Esophagus muscularis mucosa (tissue), 4 donors: ENCODE results near the gene CHAC1. TPM values are rescaled to one million over a fixed set of nuclear protein-coding genes. Genes with fewer than 3 reads are reported as not detected.

Experiments used
- DNase-seq: peaks from one replicate; pipeline ENCODE4 v3.0.0-alpha.2; 2017; ENCODE audit errors: extremely low spot score
- H3K27ac ChIP-seq, 4 donors: fragments of 200-600 bp; sonication (generic); replicated peaks in 1 of 4; 1 replicate in 3 of 4; 2 replicates in 1 of 4; pipeline ENCODE4 v1.5.1; 2016 to 2019; ENCODE audit warnings: mild to moderate bottlenecking in 1 of 4
- H3K27me3 ChIP-seq, 4 donors: fragments of 200-600 bp; sonication (generic); one replicate each; pipeline versions ENCODE4 v1.5.1 to v1.6.0; 2016 to 2019
- H3K36me3 ChIP-seq, 4 donors: fragments of 200-600 bp; sonication (generic); one replicate each; pipeline ENCODE4 v1.5.1; 2016 to 2019
- H3K4me1 ChIP-seq, 4 donors: fragments of 200-600 bp; sonication (generic); one replicate each; pipeline ENCODE4 v1.5.1; 2016 to 2019
- H3K4me3 ChIP-seq, 4 donors: fragments of 200-600 bp; sonication (generic); 1 replicate in 2 of 4; 2 replicates in 2 of 4; pipeline ENCODE4 v1.5.1; 2016 to 2019; ENCODE audit warnings: mild to moderate bottlenecking in 4 of 4, moderate library complexity in 1 of 4
- H3K9me3 ChIP-seq, 4 donors: fragments of 200-600 bp; sonication (generic); 1 replicate in 3 of 4; 2 replicates in 1 of 4; pipeline ENCODE4 v1.5.1; 2016 to 2019
- CTCF ChIP-seq, 3 experiments: fragments of 200-600 bp in 2 of 3; fragments of 450-650 bp in 1 of 3; sonication (generic) in 2 of 3; IDR thresholded peaks; one replicate each; pipeline ENCODE4 v1.5.1; 2017 to 2019; ENCODE audit warnings: antibody characterized with exemption in 3 of 3, mild to moderate bottlenecking in 2 of 3, moderate library complexity in 1 of 3
- EP300 ChIP-seq: sonication (generic); formaldehyde crosslinking; IDR thresholded peaks from one replicate; pipeline ENCODE4 v1.6.1; 2017; ENCODE audit warnings: antibody characterized with exemption
- POLR2A ChIP-seq: fragments of 450-650 bp; IDR thresholded peaks from one replicate; pipeline ENCODE4 v1.6.1; 2017; ENCODE audit warnings: antibody characterized with exemption, moderate library complexity, mild to moderate bottlenecking, low read depth
- POLR2AphosphoS5 ChIP-seq, 2 donors: sonication (generic); formaldehyde crosslinking; IDR thresholded peaks; one replicate each; pipeline ENCODE4 v1.6.1; 2017; ENCODE audit warnings: antibody characterized with exemption in 2 of 2
- WGBS: methylation state at CpG from one replicate; pipeline ENCODE4 v1.1.5; 2018; 5-methylcytosine and 5-hydroxymethylcytosine counted together
- intact Hi-C: fragments of 100-400 bp; cut with DNase I; formaldehyde crosslinking; loops from one replicate; pipeline ENCODE4 v1.15.1; 2023
- total RNA-seq, 4 donors: library from RNA; depleted of rRNA; stranded (reverse); fragments of >200 nt; gene quantifications; one replicate each; pipeline versions ENCODE4 v1.1.0 to v1.2.1, GENCODE V29; 2016

CHAC1 gene
- total RNA-seq, 4 donors from 2014 or later = 0.66 to 3.6 (median 1.3) TPM

- Histone ChIP-seq H3K27ac (no peak overlapping the region), H3K9me3 (no peaks in the 10 kb centered on the region), H3K4me3 (no peak overlapping the region), H3K4me1 (no peaks in the 10 kb centered on the region), H3K27me3 (no peaks in the 10 kb centered on the region), H3K36me3 (peaks cover 89 to 100% (median 97%) of the 10 kb centered on the region in 4 donors)
- peak in 1 of 2 donors; percentile 5 for TF ChIP-seq POLR2AphosphoS5 (IDR thresholded peaks at IDR 0.05)
- TF ChIP-seq CTCF (IDR thresholded peaks at IDR 0.05) = no peak
- 83% methylated on average over 13 of the region's 13 CpGs for whole genome bisulfite sequencing
- no peak for DNase-seq
- intact Hi-C loops = no loop called here
These were observed 29.6 kb downstream of the CHAC1 start for GRCh38 chr15:40982855-40983254.

GRCh38 chr15:40984406-40984805 is 31.1 kb downstream of the CHAC1 start:
- Histone ChIP-seq H3K4me3 (no peak overlapping the region), H3K27ac (no peak overlapping the region), H3K9me3 (no peaks in the 10 kb centered on the region), H3K27me3 (no peaks in the 10 kb centered on the region), H3K4me1 (no peaks in the 10 kb centered on the region), H3K36me3 (peaks cover 75 to 94% (median 86%) of the 10 kb centered on the region in 4 donors)
- WGBS = 96% methylated on average over 5 of the region's 5 CpGs
- no peak for DNase-seq
- TF ChIP-seq POLR2A = no peak
- no peak for TF ChIP-seq EP300
- TF ChIP-seq CTCF (IDR thresholded peaks at IDR 0.05) = no peak
- TF ChIP-seq POLR2AphosphoS5 (IDR thresholded peaks at IDR 0.05) = no peak
- intact Hi-C loops = no loop called here

DNA sequence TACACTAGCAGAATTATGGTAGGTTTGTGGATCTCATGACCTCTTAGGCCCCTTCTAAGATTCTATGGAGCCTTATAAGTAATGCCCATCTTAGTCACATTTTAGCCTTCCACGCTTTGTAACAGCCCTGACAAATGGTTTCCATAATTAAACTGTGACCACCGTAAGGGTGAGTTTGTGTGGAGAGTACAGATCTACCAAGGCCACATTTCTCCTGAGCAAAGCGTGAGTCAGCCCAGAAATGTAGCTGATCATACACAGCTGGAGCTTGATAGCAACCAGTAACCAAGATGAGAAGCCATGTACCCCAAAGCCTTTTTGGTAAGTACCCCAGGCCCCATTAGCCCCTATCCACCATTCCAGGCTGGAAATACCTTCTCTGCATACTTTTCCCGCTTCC is 31.7 kb downstream of the CHAC1 start:
- H3K36me3 ChIP-seq = peaks cover 69 to 89% (median 82%) of the 10 kb centered on the region in 4 donors

DNA sequence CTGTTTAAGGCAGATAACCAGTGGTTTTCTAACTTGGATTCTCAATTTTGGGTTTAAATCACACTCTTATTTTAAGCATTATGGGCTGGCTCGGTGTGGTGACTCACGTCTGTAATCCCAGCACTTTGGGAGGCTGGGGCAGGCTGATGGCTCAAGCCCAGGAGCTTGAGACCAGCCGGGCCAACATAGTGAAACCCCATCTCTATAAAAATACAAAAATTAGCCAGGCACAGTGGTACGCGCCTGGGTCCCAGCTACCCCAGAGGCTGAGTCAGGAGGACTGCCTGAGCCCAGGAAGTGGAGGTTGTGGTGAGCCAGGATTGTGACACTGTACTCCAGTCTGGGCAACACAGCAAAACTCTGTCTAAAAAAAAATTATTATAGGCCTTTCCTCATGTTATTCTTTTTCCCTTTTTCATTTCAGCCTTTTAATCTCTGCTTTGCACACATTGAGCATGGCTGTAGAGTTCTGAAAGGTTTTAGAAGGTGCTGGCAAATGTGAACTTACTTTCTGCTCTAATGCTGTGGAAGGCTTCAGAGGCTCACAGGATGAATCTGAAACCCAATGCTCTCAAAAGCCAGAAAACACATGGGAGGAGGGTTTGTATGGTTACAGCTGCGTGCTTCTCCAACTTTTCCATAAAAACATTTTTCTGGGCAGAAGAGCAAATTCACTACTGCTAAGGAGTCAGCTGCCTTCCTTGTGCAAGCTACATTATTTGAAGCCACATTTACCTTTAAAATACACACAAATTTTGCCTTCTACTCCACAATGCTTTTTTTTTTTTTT is 32.5 kb downstream of the CHAC1 start:
- H3K4me3 ChIP-seq = no peak overlapping the region
- no peaks in the 10 kb centered on the region for H3K9me3 ChIP-seq
- TF ChIP-seq POLR2A (no peak), CTCF (IDR thresholded peaks at IDR 0.05) (no peak), EP300 (no peak), POLR2AphosphoS5 (IDR thresholded peaks at IDR 0.05) (no peak)
- WGBS = 91% methylated on average over 6 of the region's 6 CpGs
- H3K36me3 ChIP-seq = peaks cover 63 to 87% (median 78%) of the 10 kb centered on the region in 4 donors
- intact Hi-C loops = no loop called here
- no peaks in the 10 kb centered on the region for H3K27me3 ChIP-seq
- no peak overlapping the region for H3K27ac ChIP-seq
- no peaks in the 10 kb centered on the region for H3K4me1 ChIP-seq
- DNase-seq = no peak

More for the DNA sequence above, 31.7 kb downstream of the CHAC1 start:
- TF ChIP-seq EP300 (no peak), CTCF (IDR thresholded peaks at IDR 0.05) (no peak), POLR2A (no peak), POLR2AphosphoS5 (IDR thresholded peaks at IDR 0.05) (no peak)
- Histone ChIP-seq H3K9me3 (no peaks in the 10 kb centered on the region), H3K4me1 (no peaks in the 10 kb centered on the region), H3K4me3 (no peak overlapping the region), H3K27ac (no peak overlapping the region), H3K27me3 (no peaks in the 10 kb centered on the region)
- no peak for DNase-seq
- WGBS = 81% methylated on average over 4 of the region's 4 CpGs
- intact Hi-C loops = no loop called here

DNA sequence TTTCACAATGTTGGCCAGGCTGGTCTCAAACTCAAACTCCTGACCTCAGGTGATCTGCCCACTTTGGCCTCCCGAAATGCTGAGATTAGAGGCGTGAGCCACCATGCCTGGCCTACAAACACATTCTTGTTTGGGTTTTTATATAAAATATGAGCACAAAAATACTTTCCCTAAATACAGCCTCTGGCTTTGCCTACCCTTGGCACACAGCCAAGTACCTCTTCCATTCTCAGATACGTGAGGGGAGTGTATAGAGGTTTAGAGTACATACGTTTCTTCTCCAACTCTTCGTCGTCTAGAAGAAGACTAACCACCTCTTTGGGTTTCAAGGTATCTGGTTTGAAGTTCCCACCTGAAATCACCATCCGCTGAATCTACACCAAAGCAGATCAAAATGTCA is 33.5 kb downstream of the CHAC1 start:
- 89% methylated on average over 7 of the region's 7 CpGs for WGBS
- Histone ChIP-seq H3K9me3 (no peaks in the 10 kb centered on the region), H3K27ac (no peak overlapping the region), H3K4me1 (peaks cover 0 to 7% (median 1%) of the 10 kb centered on the region in 4 donors), H3K27me3 (no peaks in the 10 kb centered on the region), H3K36me3 (peaks cover 54 to 79% (median 70%) of the 10 kb centered on the region in 4 donors), H3K4me3 (no peak overlapping the region)
- TF ChIP-seq POLR2AphosphoS5 (IDR thresholded peaks at IDR 0.05) (no peak), CTCF (IDR thresholded peaks at IDR 0.05) (no peak), POLR2A (no peak), EP300 (no peak)
- DNase-seq = no peak
- intact Hi-C loops = no loop called here
